Trophoblast cell (in vitro differentiated cells and primary cell): ENCODE data around the gene EXOSC3.
A peak's percentile ranks its signal among the peaks of the same experiment; 100 is the strongest.
"Not testable (repeated sequence)": the region's sequence is repeated elsewhere in the genome, so short reads cannot be mapped to it uniquely, and the experiment has no call there.

Experiments used
- DNase-seq, 2 donors: peaks; one replicate each; pipeline ENCODE4 v3.0.0-alpha.2; 2016
- H2AFZ ChIP-seq: 2 replicates; pipeline ENCODE4 v1.6.1; 2013; ENCODE audit warnings: low read length, moderate library complexity, mild to moderate bottlenecking; ENCODE audit not compliant: insufficient read depth, poor library complexity
- H2AK5ac ChIP-seq: 2 replicates; pipeline ENCODE4 v1.6.1; 2013; ENCODE audit warnings: mild to moderate bottlenecking, low read length
- H2BK120ac ChIP-seq: 2 replicates; pipeline ENCODE4 v1.6.1; 2013; ENCODE audit warnings: low read length, mild to moderate bottlenecking, moderate library complexity; ENCODE audit not compliant: insufficient read depth, poor library complexity
- H2BK12ac ChIP-seq: 2 replicates; pipeline ENCODE4 v1.6.1; 2013; ENCODE audit warnings: mild to moderate bottlenecking, low read length, moderate library complexity
- H2BK5ac ChIP-seq: 2 replicates; pipeline ENCODE4 v1.6.1; 2013; ENCODE audit warnings: low read length, low read depth, moderate library complexity, mild to moderate bottlenecking; ENCODE audit not compliant: poor library complexity
- H3K14ac ChIP-seq: 2 replicates; pipeline ENCODE4 v1.6.1; 2013; ENCODE audit warnings: mild to moderate bottlenecking, low read length
- H3K18ac ChIP-seq: 2 replicates; pipeline ENCODE4 v1.6.1; 2013; ENCODE audit warnings: mild to moderate bottlenecking, low read length
- H3K23ac ChIP-seq: 2 replicates; pipeline ENCODE4 v1.6.1; 2013; ENCODE audit warnings: low read length
- H3K27ac ChIP-seq: 2 replicates; pipeline ENCODE4 v1.5.1; 2013; ENCODE audit warnings: low read depth, mild to moderate bottlenecking, inconsistent platforms, low read length, moderate library complexity
- H3K27me3 ChIP-seq: 2 replicates; pipeline ENCODE4 v1.6.1; 2013; ENCODE audit warnings: inconsistent platforms, mild to moderate bottlenecking, low read length, moderate library complexity; ENCODE audit not compliant: insufficient read depth
- H3K36me3 ChIP-seq, 2 experiments: 1 replicate in 1 of 2; 2 replicates in 1 of 2; pipeline ENCODE4 v1.6.1; 2013; ENCODE audit warnings: low read length in 2 of 2, mild to moderate bottlenecking in 2 of 2, moderate library complexity in 1 of 2; ENCODE audit not compliant: insufficient read depth in 2 of 2, control insufficient read depth in 1 of 2
- H3K4ac ChIP-seq: 2 replicates; pipeline ENCODE4 v1.6.1; 2013; ENCODE audit warnings: low read depth, mild to moderate bottlenecking, low read length, moderate library complexity
- H3K4me1 ChIP-seq, 2 experiments: 1 replicate in 1 of 2; 2 replicates in 1 of 2; pipeline ENCODE4 v1.6.1; 2013; ENCODE audit warnings: low read length in 2 of 2, mild to moderate bottlenecking in 2 of 2, moderate library complexity in 1 of 2; ENCODE audit not compliant: insufficient read depth in 2 of 2, control insufficient read depth in 1 of 2
- H3K4me2 ChIP-seq: 2 replicates; pipeline ENCODE4 v1.6.1; 2013; ENCODE audit warnings: inconsistent platforms, mild to moderate bottlenecking, low read length, moderate library complexity
- H3K4me3 ChIP-seq: 2 replicates; pipeline ENCODE4 v1.5.1; 2013; ENCODE audit warnings: mild to moderate bottlenecking, low read depth, low read length, inconsistent platforms
- H3K79me1 ChIP-seq: one replicate; pipeline ENCODE4 v1.6.1; 2013; ENCODE audit warnings: low read length
- H3K79me2 ChIP-seq: 2 replicates; pipeline ENCODE4 v1.6.1; 2013; ENCODE audit warnings: low read length, mild to moderate bottlenecking; ENCODE audit not compliant: control insufficient read depth, insufficient read depth, poor library complexity
- H3K9ac ChIP-seq: 2 replicates; pipeline ENCODE4 v1.6.1; 2013; ENCODE audit warnings: mild to moderate bottlenecking, low read length
- H3K9me3 ChIP-seq: 2 replicates; pipeline ENCODE4 v1.6.1; 2013; ENCODE audit warnings: low read depth, mild to moderate bottlenecking, control low read depth, inconsistent platforms, low read length; ENCODE audit not compliant: insufficient read depth
- H4K12ac ChIP-seq: 2 replicates; pipeline ENCODE4 v1.6.1; 2013; ENCODE audit warnings: low read depth, mild to moderate bottlenecking, low read length, moderate library complexity
- H4K8ac ChIP-seq: 2 replicates; pipeline ENCODE4 v1.6.1; 2013; ENCODE audit warnings: low read depth, mild to moderate bottlenecking, low read length, moderate library complexity
- H4K91ac ChIP-seq: one replicate; pipeline ENCODE4 v1.6.1; 2013; ENCODE audit warnings: low read depth, mild to moderate bottlenecking, low read length, moderate library complexity
- WGBS: extraction: QIAGEN DNeasy Blood & Tissue Kit; methylation state at CpG from one replicate; pipeline ENCODE4 v1.1.7; 2013; ENCODE audit warnings: missing lambda C conversion rate; ENCODE audit not compliant: insufficient read length, insufficient coverage; ENCODE audit errors: extremely low coverage; 5-methylcytosine and 5-hydroxymethylcytosine counted together

EXOSC3 gene

DNA sequence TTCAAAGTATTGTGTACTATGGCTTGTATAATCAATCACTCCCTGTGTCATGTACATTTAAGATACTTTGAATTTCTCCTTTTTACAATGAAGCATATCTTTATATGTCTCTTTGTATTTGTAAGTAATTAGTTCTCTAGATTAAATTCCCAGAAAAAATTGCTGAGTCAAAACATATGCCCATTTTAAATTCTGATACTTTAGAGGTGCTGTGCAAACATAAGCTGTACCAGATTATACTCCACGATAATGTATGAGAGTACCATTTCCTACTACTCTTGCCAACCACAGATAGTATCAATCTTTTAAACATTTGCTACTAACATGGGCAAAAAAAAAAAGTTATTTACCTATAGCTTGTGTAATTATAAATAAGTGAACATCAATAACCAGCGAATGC is 34.0 kb upstream of the EXOSC3 start:
- no peak overlapping the region for H2AK5ac ChIP-seq
- H3K9me3 ChIP-seq: no peaks in the 10 kb centered on the region
- H3K4ac ChIP-seq: no peak overlapping the region
- H3K36me3 ChIP-seq: peaks cover 2 to 3% of the 10 kb centered on the region in 2 experiments
- H4K12ac ChIP-seq: no peak overlapping the region
- no peak overlapping the region for H2BK5ac ChIP-seq
- no peaks in the 10 kb centered on the region for H3K79me1 ChIP-seq
- H2BK12ac ChIP-seq: no peak overlapping the region
- no peak overlapping the region for H3K27ac ChIP-seq
- no peak overlapping the region for H2AFZ ChIP-seq
- H3K79me2 ChIP-seq: no peaks in the 10 kb centered on the region
- no peak overlapping the region for H2BK120ac ChIP-seq
- no peak overlapping the region for H4K8ac ChIP-seq
- H4K91ac ChIP-seq: no peak overlapping the region
- no peak overlapping the region for H3K4me2 ChIP-seq
- no CpG with 5 or more reads among the region's 2 CpGs for WGBS
- H3K14ac ChIP-seq: no peak overlapping the region
- no peak overlapping the region for H3K23ac ChIP-seq
- DNase-seq: no peak
- no peaks in the 10 kb centered on the region for H3K27me3 ChIP-seq
- H3K4me1 ChIP-seq: no peaks in the 10 kb centered on the region
- H3K18ac ChIP-seq: no peak overlapping the region
- no peak overlapping the region for H3K4me3 ChIP-seq
- no peak overlapping the region for H3K9ac ChIP-seq

DNA sequence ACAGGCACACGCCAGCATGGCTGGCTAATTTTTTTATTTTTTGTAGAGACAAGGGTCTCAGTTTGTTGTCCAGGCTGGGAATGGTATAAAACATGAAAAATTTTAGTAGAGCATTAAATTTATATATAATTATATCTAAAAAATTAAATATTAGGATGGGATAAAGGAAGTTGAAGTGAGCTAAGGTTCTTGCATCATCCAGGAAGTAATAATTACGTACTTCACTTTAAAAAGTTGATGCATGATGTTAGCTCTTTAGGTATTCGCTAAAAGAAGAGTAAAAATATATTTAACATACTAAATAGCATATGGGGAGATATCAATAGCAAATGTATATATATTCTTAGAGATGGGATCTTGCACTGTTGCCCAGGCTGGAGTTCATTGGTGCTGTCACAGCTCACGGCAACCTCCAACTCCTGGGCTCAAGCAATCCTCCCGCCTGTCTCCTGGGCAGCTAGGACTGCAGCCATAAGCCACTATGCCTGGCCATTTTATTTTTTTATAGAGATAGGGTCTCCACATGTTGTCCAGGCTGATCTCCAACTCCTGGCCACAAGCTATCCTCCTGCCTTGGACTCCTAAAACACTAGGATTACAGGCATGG is 28.0 kb upstream of the EXOSC3 start:
- Histone ChIP-seq H2AFZ (no peak overlapping the region), H3K4me2 (no peak overlapping the region), H4K12ac (no peak overlapping the region), H2AK5ac (no peak overlapping the region), H3K79me1 (no peaks in the 10 kb centered on the region), H3K4me3 (no peak overlapping the region), H4K91ac (no peak overlapping the region), H3K27ac (no peak overlapping the region), H3K36me3 (peaks cover 1 to 4% of the 10 kb centered on the region in 2 experiments), H2BK12ac (no peak overlapping the region), H3K79me2 (no peaks in the 10 kb centered on the region), H3K4ac (no peak overlapping the region), H3K18ac (peak overlapping the region; percentile 59), H3K9me3 (no peaks in the 10 kb centered on the region), H2BK5ac (no peak overlapping the region), H3K9ac (no peak overlapping the region), H3K4me1 (no peaks in the 10 kb centered on the region), H3K27me3 (no peaks in the 10 kb centered on the region), H2BK120ac (no peak overlapping the region), H3K23ac (no peak overlapping the region), H3K14ac (no peak overlapping the region), H4K8ac (no peak overlapping the region)
- no peak for DNase-seq
- no CpG with 5 or more reads among the region's 5 CpGs for WGBS

DNA sequence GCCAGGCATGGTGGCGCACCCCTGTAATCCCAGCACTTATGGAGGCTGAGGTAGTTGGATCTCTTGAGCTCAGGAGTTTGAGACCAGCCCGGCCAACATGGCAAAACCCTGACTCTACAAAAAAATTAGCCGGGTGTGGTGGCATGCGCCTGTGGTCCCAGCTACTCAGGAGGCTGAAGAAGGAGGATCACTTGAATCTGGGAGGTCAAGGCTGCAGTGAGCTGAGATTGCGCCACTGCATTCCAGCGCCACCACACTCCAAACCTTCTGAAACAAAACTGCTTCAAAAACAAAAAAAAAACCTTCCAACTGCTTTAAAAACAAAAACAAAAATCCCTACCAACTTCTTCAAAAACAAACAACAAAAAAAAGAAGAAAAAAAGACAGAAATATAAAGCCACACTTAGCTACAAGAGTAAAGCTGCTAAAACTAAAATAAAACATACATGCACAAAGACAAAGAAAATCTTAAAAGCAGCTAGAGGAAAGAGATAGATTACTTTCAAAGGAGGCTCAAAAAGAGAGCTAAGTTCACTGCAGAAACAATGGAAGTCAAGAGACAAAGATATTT is 27.1 kb upstream of the EXOSC3 start:
- H2AK5ac ChIP-seq: no peak overlapping the region
- DNase-seq: peak in 1 of 2 donors; percentile 44
- H3K4ac ChIP-seq: no peak overlapping the region
- H4K12ac ChIP-seq: no peak overlapping the region
- WGBS: no CpG with 5 or more reads among the region's 6 CpGs
- no peak overlapping the region for H3K4me2 ChIP-seq
- no peaks in the 10 kb centered on the region for H3K9me3 ChIP-seq
- no peaks in the 10 kb centered on the region for H3K79me1 ChIP-seq
- H3K27ac ChIP-seq: no peak overlapping the region
- no peak overlapping the region for H3K18ac ChIP-seq
- H2BK12ac ChIP-seq: no peak overlapping the region
- H3K14ac ChIP-seq: no peak overlapping the region
- no peaks in the 10 kb centered on the region for H3K27me3 ChIP-seq
- H4K8ac ChIP-seq: no peak overlapping the region
- H4K91ac ChIP-seq: no peak overlapping the region
- H2BK120ac ChIP-seq: no peak overlapping the region
- H3K4me3 ChIP-seq: no peak overlapping the region
- H3K4me1 ChIP-seq: no peaks in the 10 kb centered on the region
- H3K23ac ChIP-seq: no peak overlapping the region
- H2BK5ac ChIP-seq: no peak overlapping the region
- no peak overlapping the region for H3K9ac ChIP-seq
- no peak overlapping the region for H2AFZ ChIP-seq
- peaks cover 2 to 4% of the 10 kb centered on the region in 2 experiments for H3K36me3 ChIP-seq
- H3K79me2 ChIP-seq: no peaks in the 10 kb centered on the region

DNA sequence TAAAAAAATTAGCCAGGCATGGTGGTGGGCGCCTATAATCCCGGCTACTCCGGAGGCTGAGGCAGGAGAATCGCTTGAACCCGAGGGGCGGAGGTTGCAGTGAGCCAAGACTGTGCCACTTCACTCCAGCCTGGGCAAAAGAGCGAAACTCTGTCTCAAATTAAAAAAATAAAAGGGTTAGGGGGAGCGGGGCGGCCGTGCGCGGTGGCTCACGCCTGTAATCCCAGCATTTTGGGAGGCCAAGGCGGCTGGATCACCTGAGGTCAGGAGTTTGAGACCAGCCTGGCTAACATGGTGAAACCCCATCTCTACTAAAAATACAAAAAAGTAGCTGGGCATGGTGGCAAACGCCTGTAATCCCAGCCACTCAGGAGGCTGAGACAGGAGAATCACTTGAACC is 24.8 kb upstream of the EXOSC3 start:
- H3K4me1 ChIP-seq, H3K27ac ChIP-seq, H4K12ac ChIP-seq, H3K14ac ChIP-seq, DNase-seq, H3K79me2 ChIP-seq, H2BK120ac ChIP-seq, H3K4me2 ChIP-seq, H2AFZ ChIP-seq, H3K4ac ChIP-seq, H4K91ac ChIP-seq, H3K23ac ChIP-seq, H2BK12ac ChIP-seq, H3K9me3 ChIP-seq, H3K18ac ChIP-seq, H3K9ac ChIP-seq, H3K4me3 ChIP-seq, H2AK5ac ChIP-seq, H3K79me1 ChIP-seq, H2BK5ac ChIP-seq, H4K8ac ChIP-seq, H3K27me3 ChIP-seq, H3K36me3 ChIP-seq: not testable (repeated sequence)
- no CpG with 5 or more reads among the region's 15 CpGs for WGBS
